ENCODE data around the gene PRDM9.
"Not testable (repeated sequence)": the region's sequence is repeated elsewhere in the genome, so short reads cannot be mapped to it uniquely, and the experiment has no call there.

Gene PRDM9

GRCh38 chr5:23525751-23526150 lies 18.3 kb downstream of the PRDM9 start:
- H3K27me3 ChIP-seq (ENCODE audit: control insufficient read depth, insufficient read depth, low read length, poor library complexity, severe bottlenecking), result no peaks in the 10 kb centered on the region
- no peak overlapping the region for H3K4me3 ChIP-seq (ENCODE audit: insufficient read depth, low read depth, low read length)
- no peaks in the 10 kb centered on the region for H3K36me3 ChIP-seq (ENCODE audit: control insufficient read depth, insufficient read depth, low read length)
- H3K9me3 ChIP-seq (ENCODE audit: control insufficient read depth, low read length), result no peaks in the 10 kb centered on the region
- H3K27ac ChIP-seq (ENCODE audit: insufficient read depth, low read depth, low read length, poor library complexity, severe bottlenecking), result no peak overlapping the region
- H3K4me1 ChIP-seq (ENCODE audit: control insufficient read depth, insufficient read depth, low read length), result no peaks in the 10 kb centered on the region

- not testable (repeated sequence) for H3K27me3 ChIP-seq (ENCODE audit: control insufficient read depth, insufficient read depth, low read length, poor library complexity, severe bottlenecking); H3K9me3 ChIP-seq (ENCODE audit: control insufficient read depth, low read length); H3K4me1 ChIP-seq (ENCODE audit: control insufficient read depth, insufficient read depth, low read length); H3K4me3 ChIP-seq (ENCODE audit: insufficient read depth, low read depth, low read length); H3K27ac ChIP-seq (ENCODE audit: insufficient read depth, low read depth, low read length, poor library complexity, severe bottlenecking); H3K36me3 ChIP-seq (ENCODE audit: control insufficient read depth, insufficient read depth, low read length)
- 86 to 89% methylated on average over 2 to 4 of the region's 5 CpGs for WGBS, 2 experiments
Observed at GRCh38 chr5:23526616-23527015, 19.2 kb downstream of the PRDM9 start.

GRCh38 chr5:23527216-23527920 lies 20.0 kb downstream of the PRDM9 start:
- H3K4me3 ChIP-seq (ENCODE audit: insufficient read depth, low read depth, low read length); H3K36me3 ChIP-seq (ENCODE audit: control insufficient read depth, insufficient read depth, low read length); H3K4me1 ChIP-seq (ENCODE audit: control insufficient read depth, insufficient read depth, low read length); H3K27ac ChIP-seq (ENCODE audit: insufficient read depth, low read depth, low read length, poor library complexity, severe bottlenecking); H3K27me3 ChIP-seq (ENCODE audit: control insufficient read depth, insufficient read depth, low read length, poor library complexity, severe bottlenecking); H3K9me3 ChIP-seq (ENCODE audit: control insufficient read depth, low read length): not testable (repeated sequence)
- 94 to 95% methylated on average over 8 to 13 of the region's 15 CpGs for WGBS, 2 experiments

GRCh38 chr5:23528677-23529076 lies 21.3 kb downstream of the PRDM9 start:
- H3K9me3 ChIP-seq (ENCODE audit: control insufficient read depth, low read length), result no peaks in the 10 kb centered on the region
- H3K4me1 ChIP-seq (ENCODE audit: control insufficient read depth, insufficient read depth, low read length), result no peaks in the 10 kb centered on the region
- no peaks in the 10 kb centered on the region for H3K36me3 ChIP-seq (ENCODE audit: control insufficient read depth, insufficient read depth, low read length)
- H3K27me3 ChIP-seq (ENCODE audit: control insufficient read depth, insufficient read depth, low read length, poor library complexity, severe bottlenecking), result no peaks in the 10 kb centered on the region
- WGBS, 2 experiments, result 84 to 85% methylated on average over 4 of the region's 4 CpGs
- H3K27ac ChIP-seq (ENCODE audit: insufficient read depth, low read depth, low read length, poor library complexity, severe bottlenecking), result no peak overlapping the region
- no peak overlapping the region for H3K4me3 ChIP-seq (ENCODE audit: insufficient read depth, low read depth, low read length)

DNA sequence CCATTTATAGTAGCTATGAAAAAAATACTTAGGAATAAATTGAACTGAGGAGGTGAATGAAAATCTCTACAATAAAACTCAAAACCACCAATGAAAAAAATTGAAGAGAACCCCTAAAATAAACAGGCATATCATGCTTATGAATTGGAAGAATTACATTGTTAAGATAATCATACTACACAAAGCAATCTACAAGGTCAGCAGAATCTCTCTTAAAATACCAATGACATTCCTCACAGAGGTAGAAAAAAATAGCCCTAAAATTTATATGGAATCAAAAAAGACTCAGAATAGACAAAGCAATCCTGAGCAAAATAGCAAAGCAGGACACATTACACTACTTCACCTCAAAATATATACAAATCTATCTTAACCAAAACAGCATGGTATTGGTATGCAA lies 23.2 kb downstream of the PRDM9 start:
- Histone ChIP-seq H3K27me3 (ENCODE audit: control insufficient read depth, insufficient read depth, low read length, poor library complexity, severe bottlenecking) (no peaks in the 10 kb centered on the region), H3K27ac (ENCODE audit: insufficient read depth, low read depth, low read length, poor library complexity, severe bottlenecking) (no peak overlapping the region), H3K36me3 (ENCODE audit: control insufficient read depth, insufficient read depth, low read length) (no peaks in the 10 kb centered on the region)

GRCh38 chr5:23571059-23571458 lies 63.6 kb downstream of the PRDM9 start:
- 90 to 95% methylated on average over 3 to 4 of the region's 4 CpGs for WGBS, 2 experiments
- no peak overlapping the region for H3K27ac ChIP-seq (ENCODE audit: insufficient read depth, low read depth, low read length, poor library complexity, severe bottlenecking)
- H3K4me1 ChIP-seq (ENCODE audit: control insufficient read depth, insufficient read depth, low read length), result no peaks in the 10 kb centered on the region
- H3K9me3 ChIP-seq (ENCODE audit: control insufficient read depth, low read length), result no peaks in the 10 kb centered on the region
- no peaks in the 10 kb centered on the region for H3K27me3 ChIP-seq (ENCODE audit: control insufficient read depth, insufficient read depth, low read length, poor library complexity, severe bottlenecking)
- no peaks in the 10 kb centered on the region for H3K36me3 ChIP-seq (ENCODE audit: control insufficient read depth, insufficient read depth, low read length)
- no peak overlapping the region for H3K4me3 ChIP-seq (ENCODE audit: insufficient read depth, low read depth, low read length)

More for the DNA sequence above, 23.2 kb downstream of the PRDM9 start:
- Histone ChIP-seq H3K9me3 (ENCODE audit: control insufficient read depth, low read length) (no peaks in the 10 kb centered on the region), H3K4me3 (ENCODE audit: insufficient read depth, low read depth, low read length) (no peak overlapping the region), H3K4me1 (ENCODE audit: control insufficient read depth, insufficient read depth, low read length) (no peaks in the 10 kb centered on the region)
